Nephron (organoid): ENCODE measurements around the gene ITPR1.

Experiments
- H3K27ac Mint-ChIP-seq, 3 experiments: 2 replicates each; pipeline ENCODE4 v1.8.0; 2020; ENCODE audit warnings: mixed read lengths in 3 of 3, mild to moderate bottlenecking in 2 of 3, moderate library complexity in 1 of 3
- H3K27me3 Mint-ChIP-seq: 2 replicates; pipeline ENCODE4 v1.8.0; 2021; ENCODE audit warnings: low read depth, mild to moderate bottlenecking, moderate library complexity, mixed read lengths
- H3K36me3 Mint-ChIP-seq: 2 replicates; pipeline ENCODE4 v1.8.0; 2020; ENCODE audit warnings: low read depth, mixed read lengths
- H3K4me1 Mint-ChIP-seq: 2 replicates; pipeline ENCODE4 v1.8.0; 2020; ENCODE audit warnings: mixed read lengths
- H3K4me3 Mint-ChIP-seq, 3 experiments: 2 replicates each; pipeline ENCODE4 v1.8.0; 2020; ENCODE audit warnings: mild to moderate bottlenecking in 3 of 3, mixed read lengths in 3 of 3, moderate library complexity in 2 of 3
- H3K9me3 Mint-ChIP-seq: 2 replicates; pipeline ENCODE4 v1.8.0; 2020; ENCODE audit warnings: mixed read lengths
- TF ChIP-seq, protein P1 (sequence below), 3 experiments: fragments of 200-600 bp; sonication (generic); IDR thresholded peaks; one replicate each; pipeline ENCODE4 v1.5.0; 2021; ENCODE audit warnings: antibody characterized with exemption in 3 of 3; ENCODE audit not compliant: unreplicated experiment in 3 of 3

Gene ITPR1

DNA sequence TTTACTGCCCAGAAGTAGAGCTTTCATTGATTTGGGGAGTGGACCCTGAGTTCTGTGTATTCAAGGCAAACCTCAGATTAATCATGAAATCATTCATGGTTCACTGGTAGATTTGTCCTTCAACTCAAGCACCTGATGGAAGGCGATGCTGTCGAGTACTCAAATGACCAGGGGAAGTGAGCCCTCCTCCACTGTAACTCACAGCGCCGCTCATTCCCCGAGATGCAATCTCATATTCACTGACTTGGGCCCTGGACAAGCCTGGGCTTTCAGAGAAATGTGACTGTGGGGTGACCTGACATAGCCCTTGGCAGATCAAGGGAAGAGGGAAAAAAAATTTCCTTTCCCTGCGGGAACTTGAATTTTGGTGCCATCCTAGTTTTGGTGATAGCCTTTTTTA, 329.4 kb downstream of the ITPR1 start:
- Mint-ChIP-seq H3K4me1 (peaks cover 44% of the 10 kb centered on the region), H3K36me3 (peaks cover 85% of the 10 kb centered on the region), H3K9me3 (peaks cover 5% of the 10 kb centered on the region), H3K4me3 (no peak overlapping the region), H3K27ac (no peak overlapping the region), H3K27me3 (no peaks in the 10 kb centered on the region)
- TF ChIP-seq, protein P1, sequence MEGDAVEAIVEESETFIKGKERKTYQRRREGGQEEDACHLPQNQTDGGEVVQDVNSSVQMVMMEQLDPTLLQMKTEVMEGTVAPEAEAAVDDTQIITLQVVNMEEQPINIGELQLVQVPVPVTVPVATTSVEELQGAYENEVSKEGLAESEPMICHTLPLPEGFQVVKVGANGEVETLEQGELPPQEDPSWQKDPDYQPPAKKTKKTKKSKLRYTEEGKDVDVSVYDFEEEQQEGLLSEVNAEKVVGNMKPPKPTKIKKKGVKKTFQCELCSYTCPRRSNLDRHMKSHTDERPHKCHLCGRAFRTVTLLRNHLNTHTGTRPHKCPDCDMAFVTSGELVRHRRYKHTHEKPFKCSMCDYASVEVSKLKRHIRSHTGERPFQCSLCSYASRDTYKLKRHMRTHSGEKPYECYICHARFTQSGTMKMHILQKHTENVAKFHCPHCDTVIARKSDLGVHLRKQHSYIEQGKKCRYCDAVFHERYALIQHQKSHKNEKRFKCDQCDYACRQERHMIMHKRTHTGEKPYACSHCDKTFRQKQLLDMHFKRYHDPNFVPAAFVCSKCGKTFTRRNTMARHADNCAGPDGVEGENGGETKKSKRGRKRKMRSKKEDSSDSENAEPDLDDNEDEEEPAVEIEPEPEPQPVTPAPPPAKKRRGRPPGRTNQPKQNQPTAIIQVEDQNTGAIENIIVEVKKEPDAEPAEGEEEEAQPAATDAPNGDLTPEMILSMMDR (IDR thresholded peaks at IDR 0.05; ENCODE audit: unreplicated experiment in 3 of 3) = no peak

DNA sequence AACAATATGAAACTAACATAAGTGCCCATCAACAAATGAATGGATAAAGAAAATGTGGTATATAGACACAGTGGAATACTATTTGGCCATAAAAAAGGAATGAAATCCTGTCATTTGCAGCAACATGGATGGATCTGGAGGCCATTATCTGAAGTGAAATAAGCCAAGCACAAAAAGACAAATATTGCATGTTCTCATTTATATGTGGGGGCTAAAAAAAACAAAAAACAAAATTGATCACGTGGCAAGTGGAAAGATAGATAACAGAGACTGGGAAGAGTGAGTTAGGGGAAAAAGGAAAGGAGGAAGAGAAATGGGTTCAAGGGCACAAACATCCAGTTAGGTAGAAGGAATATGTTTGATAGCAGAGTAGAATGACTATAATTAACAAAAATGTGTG, 330.2 kb downstream of the ITPR1 start:
- H3K4me3 Mint-ChIP-seq = no peak overlapping the region
- peaks cover 81% of the 10 kb centered on the region for H3K36me3 Mint-ChIP-seq
- no peak overlapping the region for H3K27ac Mint-ChIP-seq
- no peaks in the 10 kb centered on the region for H3K27me3 Mint-ChIP-seq
- TF ChIP-seq, protein P1 (IDR thresholded peaks at IDR 0.05; ENCODE audit: unreplicated experiment in 3 of 3) = no peak
- H3K9me3 Mint-ChIP-seq = no peaks in the 10 kb centered on the region
- H3K4me1 Mint-ChIP-seq = peaks cover 49% of the 10 kb centered on the region

DNA sequence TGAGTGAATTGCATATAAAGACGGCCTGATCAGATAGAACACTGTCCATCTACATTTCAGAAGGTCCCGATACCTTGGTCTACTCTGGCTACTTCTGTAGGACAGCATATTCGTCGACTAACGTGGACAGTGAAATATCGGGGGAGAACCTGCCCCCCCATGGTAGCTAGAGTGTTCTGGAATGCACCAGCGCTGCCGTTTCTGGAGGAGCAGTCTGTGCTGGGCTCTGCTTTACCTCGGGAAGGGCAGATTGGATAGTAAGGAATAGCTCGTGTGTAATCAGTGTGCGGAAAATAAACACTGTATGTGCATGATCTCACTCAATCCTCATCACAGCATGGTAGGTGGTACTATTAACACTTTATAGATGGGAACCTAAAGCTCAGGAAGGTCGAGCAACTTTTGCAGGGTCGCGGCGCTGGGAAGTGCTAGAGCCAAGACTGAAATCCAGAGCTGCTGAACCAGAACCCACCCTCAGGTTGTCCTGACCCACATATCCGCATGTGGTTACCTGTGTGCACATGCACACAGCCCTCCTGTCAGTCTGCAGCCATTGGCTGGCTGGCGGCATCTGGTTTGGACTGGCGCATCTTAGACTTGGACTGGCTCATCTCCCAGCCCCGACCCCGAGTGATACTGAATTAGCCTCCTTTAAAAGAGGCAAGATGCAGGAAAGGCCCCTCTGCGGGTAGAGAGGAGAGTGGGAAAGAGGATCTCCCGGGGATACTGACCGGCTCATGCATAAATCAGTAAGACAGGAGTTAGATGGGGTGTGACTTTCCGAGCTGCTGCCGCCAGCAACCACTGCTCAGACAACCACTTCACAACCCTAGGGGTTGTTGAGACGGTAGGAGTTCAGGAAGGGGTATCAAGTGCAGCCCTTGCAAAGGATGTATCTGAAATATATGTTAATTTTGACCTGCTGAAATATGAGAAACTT, 331.1 kb downstream of the ITPR1 start:
- Mint-ChIP-seq H3K27me3 (no peaks in the 10 kb centered on the region), H3K36me3 (peaks cover 72% of the 10 kb centered on the region), H3K9me3 (no peaks in the 10 kb centered on the region), H3K27ac (peak overlapping the region; percentile 30 to 71 (median 37)), H3K4me1 (peaks cover 49% of the 10 kb centered on the region), H3K4me3 (no peak overlapping the region)
- TF ChIP-seq, protein P1 (IDR thresholded peaks at IDR 0.05; ENCODE audit: unreplicated experiment in 3 of 3) = no peak

DNA sequence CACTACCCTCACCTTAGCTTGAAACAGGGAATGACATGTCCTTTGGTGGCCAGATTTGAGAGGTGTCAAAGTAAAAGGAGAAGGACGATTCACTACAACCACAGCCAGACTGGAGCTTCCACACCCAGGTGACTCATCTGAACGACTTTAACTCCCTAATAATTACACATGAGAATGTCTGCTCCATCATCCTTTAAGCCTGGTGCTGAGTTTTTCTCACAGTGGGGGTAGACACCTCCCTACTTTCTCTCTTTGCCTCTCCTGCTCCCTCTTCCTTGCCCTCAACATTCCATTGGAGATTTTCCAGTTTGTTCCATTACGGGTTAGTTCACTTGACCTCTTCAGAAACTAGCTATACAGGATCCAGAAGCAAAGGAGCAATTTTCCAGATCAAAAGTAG, 331.8 kb downstream of the ITPR1 start:
- H3K27me3 Mint-ChIP-seq = no peaks in the 10 kb centered on the region
- peak overlapping the region; percentile 30 to 71 (median 37) for H3K27ac Mint-ChIP-seq
- TF ChIP-seq, protein P1 (IDR thresholded peaks at IDR 0.05; ENCODE audit: unreplicated experiment in 3 of 3) = no peak

DNA sequence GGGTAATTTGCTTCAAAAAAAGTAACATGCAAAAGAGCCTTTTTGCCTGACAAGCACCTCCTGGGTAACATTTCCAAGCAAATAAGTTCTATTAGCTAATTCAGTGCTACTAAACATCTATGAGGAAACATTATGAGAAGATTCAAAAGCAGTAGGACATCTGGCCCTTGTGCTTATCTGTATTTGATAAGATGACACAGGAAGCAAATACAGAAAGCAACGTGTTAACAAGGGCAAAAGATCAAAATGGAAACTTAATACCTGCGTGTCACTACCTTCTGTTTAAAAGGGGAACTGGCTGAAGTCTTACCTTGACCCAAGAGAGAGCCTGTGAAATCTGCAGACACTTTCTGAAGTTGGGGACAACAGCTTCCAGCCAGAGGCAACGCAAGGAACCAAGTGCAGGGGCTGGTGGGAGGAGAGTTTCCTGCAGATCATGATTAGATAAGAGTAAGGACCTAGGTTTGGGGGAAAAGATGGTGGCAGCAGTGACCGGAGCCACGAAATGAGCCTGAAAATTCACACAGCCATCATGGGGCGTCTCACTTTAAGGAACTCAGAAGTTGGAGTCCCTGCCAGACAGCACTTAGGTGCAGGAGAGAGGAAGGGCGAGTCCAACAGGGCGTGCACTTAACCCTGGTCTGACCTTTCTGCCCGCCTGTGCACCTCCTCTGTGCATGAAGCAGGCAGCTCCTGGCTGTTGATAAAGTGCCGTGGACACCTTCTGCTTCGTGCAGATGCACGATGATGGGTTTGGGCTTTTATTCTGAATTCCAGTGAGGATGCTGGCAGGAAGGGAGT, 332.5 kb downstream of the ITPR1 start:
- TF ChIP-seq, protein P1 (IDR thresholded peaks at IDR 0.05; ENCODE audit: unreplicated experiment in 3 of 3) = no peak
- H3K4me1 Mint-ChIP-seq = peaks cover 53% of the 10 kb centered on the region
- H3K27ac Mint-ChIP-seq = peak overlapping the region; percentile 30 to 71 (median 49)
- H3K36me3 Mint-ChIP-seq = peaks cover 61% of the 10 kb centered on the region
- H3K4me3 Mint-ChIP-seq = no peak overlapping the region
- H3K9me3 Mint-ChIP-seq = no peaks in the 10 kb centered on the region
- no peaks in the 10 kb centered on the region for H3K27me3 Mint-ChIP-seq

More for the DNA sequence above, 331.8 kb downstream of the ITPR1 start:
- Mint-ChIP-seq H3K4me1 (peaks cover 49% of the 10 kb centered on the region), H3K4me3 (no peak overlapping the region), H3K36me3 (peaks cover 66% of the 10 kb centered on the region), H3K9me3 (no peaks in the 10 kb centered on the region)
